CD4-positive, alpha-beta T cell treated with Interleukin-6 for 4 hours (primary cell): ENCODE measurements around the gene TRPV2.

ENCODE experiments used
- DNase-seq: peaks from one replicate; pipeline ENCODE4 v3.0.0-alpha.2; 2020; ENCODE audit warnings: mixed read lengths

Gene TRPV2

GRCh38 chr17:16406742-16407674 lies 8.4 kb upstream of the TRPV2 start:
- DNase-seq: no peak

GRCh38 chr17:16407911-16408588 lies 7.3 kb upstream of the TRPV2 start:
- DNase-seq: no peak

GRCh38 chr17:16417399-16417798 lies 2.0 kb downstream of the TRPV2 start:
- no peak for DNase-seq

GRCh38 chr17:16417896-16418684 lies 2.7 kb downstream of the TRPV2 start:
- DNase-seq: no peak

DNA sequence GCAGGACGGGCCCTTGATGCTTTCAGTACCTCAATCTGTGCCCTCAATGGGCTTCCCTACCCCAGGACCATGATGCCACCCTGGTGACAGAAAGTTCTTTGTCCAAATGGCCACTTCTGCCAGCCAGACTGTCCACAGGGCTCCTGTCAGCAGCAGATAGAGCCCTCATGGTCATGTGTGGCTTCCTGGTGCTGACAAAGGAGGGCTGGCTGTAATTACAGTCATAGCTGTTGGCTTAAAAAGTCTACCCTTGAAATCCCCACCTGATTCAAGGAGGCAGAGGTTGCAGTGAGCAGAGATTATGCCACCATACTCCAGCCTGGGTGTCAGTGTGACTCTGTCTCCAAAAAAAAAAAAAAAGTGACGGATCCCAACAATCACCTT lies 3.3 kb downstream of the TRPV2 start:
- no peak for DNase-seq

DNA sequence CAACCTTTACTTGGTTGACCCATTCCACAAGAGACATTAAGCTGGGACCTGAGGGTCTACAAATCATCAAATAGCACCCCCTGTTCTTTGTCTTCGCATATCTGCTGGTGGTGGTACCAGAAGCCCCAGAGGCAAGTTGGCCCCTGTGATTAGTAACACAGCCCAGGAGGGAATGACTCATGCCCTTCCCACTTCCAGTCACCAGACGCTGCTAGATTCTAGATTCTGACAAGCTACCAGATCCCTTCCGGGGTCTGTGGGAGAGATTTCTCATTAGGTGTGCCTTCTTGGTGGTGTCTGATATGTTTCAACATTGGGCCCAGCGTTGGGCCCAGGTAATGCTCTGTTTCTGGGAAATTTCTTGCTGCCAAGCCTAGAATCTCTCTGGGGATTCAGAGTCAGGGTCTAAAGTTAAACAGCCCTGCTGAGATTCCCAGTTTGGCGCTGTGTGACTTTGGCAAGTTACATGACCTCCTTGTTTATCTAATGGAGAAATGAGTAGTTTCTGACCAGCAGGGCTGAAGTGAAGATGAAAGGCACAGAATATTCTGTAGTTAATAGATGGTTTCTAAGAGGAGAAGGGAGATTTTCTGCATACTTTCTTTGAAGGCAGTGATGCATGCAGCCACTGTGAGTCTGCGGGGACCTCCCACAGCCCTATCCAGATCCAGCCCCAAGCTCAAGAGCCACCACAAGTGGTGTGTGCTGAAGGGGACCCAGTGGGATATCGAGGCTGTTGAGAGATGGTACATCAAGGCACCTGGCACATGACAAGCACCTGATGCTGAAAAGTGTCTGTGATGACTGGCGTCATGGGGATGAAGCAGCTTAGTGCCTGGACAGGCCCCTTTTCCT lies 3.9 kb downstream of the TRPV2 start:
- DNase-seq: peak; percentile 69

- DNase-seq: peak; percentile 63
Observed at GRCh38 chr17:16419929-16420271, 4.5 kb downstream of the TRPV2 start.

DNA sequence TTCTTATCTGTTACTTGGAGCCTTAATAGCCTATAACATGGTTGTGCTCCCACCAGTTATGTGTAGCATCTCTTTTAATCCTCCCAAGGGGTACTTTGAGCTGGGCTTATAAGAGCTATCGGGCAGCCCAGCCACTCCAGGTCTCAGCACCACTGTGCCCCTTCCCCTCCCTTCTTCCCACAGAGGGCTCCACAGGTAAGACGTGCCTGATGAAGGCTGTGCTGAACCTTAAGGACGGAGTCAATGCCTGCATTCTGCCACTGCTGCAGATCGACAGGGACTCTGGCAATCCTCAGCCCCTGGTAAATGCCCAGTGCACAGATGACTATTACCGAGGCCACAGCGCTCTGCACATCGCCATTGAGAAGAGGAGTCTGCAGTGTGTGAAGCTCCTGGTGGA lies 7.0 kb downstream of the TRPV2 start:
- no peak for DNase-seq

- DNase-seq: no peak
Observed at GRCh38 chr17:16423226-16423872, 8.0 kb downstream of the TRPV2 start.

GRCh38 chr17:16425202-16425601 lies 9.8 kb downstream of the TRPV2 start:
- no peak for DNase-seq

DNA sequence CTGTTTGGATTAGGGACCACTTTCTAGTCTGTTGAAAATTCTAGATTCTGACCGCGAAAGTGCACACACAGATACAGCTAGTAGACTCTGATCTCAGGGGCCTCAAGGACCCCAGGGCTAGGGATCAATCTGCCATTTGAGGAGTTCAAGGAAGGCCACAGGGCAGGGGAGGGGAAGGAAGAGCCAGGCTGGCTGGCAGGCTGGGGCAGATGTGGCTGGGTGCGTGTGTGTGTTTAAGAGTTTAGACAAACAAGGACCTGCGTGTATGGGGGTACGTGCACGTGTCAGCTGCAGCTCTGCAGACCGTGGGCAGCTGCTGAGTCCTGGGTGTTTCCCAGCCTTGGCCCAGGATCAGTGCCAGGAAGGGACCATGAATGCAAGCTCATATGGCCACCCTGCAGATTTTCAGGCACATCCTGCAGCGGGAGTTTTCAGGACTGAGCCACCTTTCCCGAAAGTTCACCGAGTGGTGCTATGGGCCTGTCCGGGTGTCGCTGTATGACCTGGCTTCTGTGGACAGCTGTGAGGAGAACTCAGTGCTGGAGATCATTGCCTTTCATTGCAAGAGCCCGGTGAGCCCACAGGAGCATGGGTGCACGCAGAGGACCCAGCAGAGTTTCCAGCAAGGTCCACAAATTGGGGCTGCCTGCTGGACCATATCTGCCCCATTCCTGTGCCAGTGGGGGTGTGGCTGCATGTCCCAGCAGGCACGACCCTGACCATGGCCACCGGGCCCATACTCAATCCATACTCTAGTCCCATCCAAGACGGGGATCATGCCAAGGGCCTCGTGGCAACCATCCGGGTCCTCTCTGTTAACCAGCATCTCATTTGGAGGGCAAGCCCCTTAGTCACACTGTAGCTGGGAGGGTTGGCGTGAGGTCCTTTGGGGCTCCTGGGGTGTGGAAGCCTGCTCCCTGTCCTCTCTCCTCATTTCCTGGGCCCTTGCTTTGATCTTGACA lies 10.6 kb downstream of the TRPV2 start:
- no peak for DNase-seq

- DNase-seq: no peak
Observed at GRCh38 chr17:16427020-16427419, 11.6 kb downstream of the TRPV2 start.

DNA sequence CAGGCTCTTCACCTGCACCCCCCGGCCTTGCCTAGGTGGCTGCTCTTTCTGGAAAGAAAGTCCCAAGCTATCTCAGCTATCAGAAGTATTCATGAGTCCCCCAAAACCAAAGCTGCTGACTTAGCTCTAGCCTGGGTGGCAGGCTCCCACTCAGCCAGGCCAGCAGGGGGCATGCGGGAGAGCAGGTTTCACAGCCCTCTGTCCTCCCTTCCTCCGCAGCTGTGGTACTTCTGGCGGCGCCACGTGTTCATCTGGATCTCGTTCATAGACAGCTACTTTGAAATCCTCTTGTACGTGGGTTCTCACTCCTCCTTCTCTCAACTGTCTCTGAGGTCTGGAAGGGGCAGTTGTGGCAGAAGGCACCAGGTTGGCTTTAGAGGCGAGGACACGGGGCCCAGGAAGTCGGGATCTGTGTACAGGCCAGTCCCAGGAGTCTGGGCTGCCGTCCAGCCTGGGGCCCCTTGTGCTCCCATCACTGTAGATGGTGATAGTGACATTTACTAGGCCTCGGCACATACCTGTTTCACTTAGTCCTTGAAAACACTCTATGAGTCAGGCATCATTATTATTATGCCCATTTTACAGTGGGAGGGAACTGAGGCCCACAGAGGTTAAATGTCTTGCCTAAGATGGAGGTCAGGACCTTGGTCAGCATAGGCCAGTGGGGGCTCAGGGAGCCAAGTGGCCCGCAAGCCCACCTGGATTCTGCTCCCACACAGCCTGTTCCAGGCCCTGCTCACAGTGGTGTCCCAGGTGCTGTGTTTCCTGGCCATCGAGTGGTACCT lies 12.9 kb downstream of the TRPV2 start:
- DNase-seq: peak; percentile 49

- no peak for DNase-seq
Observed at GRCh38 chr17:16429083-16429482, 13.7 kb downstream of the TRPV2 start.

DNA sequence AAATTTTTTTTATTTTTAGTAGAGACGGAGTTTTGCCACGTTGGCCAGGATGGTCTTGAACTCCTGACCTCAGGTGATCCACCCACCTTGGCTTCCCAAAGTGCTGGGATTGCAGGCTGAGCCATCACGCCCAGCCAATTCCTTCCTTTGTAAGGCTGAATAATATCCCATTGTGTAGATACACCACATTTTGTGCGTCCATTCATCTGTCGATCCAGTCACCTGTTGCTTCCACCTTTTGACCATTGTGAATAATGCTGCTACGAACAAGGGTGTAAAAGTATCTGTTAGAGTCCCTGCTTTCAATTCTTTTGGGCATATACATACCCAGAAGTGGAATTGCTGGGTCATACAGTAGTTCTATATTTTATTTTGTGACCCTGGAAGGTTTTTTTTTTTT lies 15.3 kb downstream of the TRPV2 start:
- no peak for DNase-seq

- no peak for DNase-seq
Observed at GRCh38 chr17:16432017-16432416, 16.6 kb downstream of the TRPV2 start.

- no peak for DNase-seq
Observed at GRCh38 chr17:16433514-16433913, 18.1 kb downstream of the TRPV2 start.

DNA sequence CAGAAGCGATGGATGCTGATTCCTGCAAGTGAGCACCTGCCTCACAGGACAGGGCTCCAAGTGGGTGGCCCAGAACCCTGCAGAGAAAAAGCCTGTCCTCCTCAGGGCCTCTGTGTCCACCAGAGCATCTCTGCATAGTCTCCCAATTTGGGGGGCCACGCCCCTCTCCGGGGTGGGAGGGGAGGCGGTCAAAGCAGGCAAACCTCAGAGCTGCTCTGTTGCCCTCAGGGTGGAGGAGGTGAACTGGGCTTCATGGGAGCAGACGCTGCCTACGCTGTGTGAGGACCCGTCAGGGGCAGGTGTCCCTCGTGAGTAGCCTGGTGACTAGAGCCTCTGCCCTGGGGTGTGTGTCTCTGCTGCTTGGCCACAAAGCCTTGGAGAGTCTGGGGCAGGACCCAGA lies 19.3 kb downstream of the TRPV2 start:
- DNase-seq: no peak

DNA sequence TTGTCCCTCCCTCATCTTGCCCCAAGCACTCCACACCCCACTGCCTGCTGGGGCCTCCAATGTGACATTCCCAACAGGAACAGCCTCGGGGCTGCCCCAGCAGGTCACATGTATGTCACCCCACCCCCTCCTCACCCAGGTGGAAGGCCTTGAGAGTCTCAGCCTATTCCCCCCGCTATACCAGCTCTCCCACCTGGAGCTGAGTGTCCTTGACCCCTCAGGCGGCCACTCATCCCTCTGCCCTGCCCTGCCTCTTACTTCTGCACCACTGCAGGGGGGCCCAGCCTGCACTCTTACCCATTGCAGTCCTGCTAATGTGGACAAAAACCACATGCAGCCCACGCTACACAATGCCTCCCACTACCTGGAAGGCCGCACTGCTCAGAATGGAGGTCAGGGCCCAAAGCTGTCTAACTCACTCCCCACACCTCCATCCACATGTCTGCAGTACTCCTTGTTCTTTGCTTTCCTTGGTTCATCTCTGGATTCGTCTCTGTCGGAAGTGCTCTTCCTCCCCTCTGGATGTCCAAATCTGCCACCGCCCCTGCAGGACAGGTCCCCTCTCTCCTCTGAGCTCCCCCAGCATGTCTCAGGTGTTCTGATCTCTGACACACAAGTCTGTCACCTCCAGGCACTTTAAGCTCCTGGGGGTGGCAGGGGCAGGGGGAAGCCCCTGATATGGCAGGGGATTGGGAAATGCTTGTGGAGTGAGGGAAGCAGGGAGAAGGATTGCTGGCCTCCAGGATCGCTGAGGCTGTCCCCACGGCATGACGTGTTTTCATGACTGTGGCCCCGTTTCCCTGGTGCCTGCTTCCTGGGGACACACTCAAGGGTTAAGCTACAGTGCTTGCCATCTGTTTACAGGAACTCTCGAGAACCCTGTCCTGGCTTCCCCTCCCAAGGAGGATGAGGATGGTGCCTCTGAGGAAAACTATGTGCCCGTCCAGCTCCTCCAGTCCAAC lies 20.8 kb downstream of the TRPV2 start:
- no peak for DNase-seq
